Breast epithelium (tissue), 3 donors: ENCODE results near the gene DDX49.

ENCODE experiments used
- CTCF ChIP-seq, 3 donors: fragments of 450-650 bp; IDR thresholded peaks; one replicate each; pipeline ENCODE4 v1.5.1; 2016 to 2017; ENCODE audit warnings: antibody characterized with exemption in 3 of 3, mild to moderate bottlenecking in 3 of 3, moderate library complexity in 3 of 3
- POLR2A ChIP-seq: fragments of 450-650 bp; IDR thresholded peaks from one replicate; pipeline ENCODE4 v1.6.1; 2016; ENCODE audit warnings: antibody characterized with exemption, mild to moderate bottlenecking, moderate library complexity
- POLR2AphosphoS5 ChIP-seq, 3 donors: sonication (generic); formaldehyde crosslinking; IDR thresholded peaks; one replicate each; pipeline ENCODE4 v1.6.1; 2017; ENCODE audit warnings: antibody characterized with exemption in 3 of 3

- TF ChIP-seq POLR2A (no peak), CTCF (IDR thresholded peaks at IDR 0.05) (no peak), POLR2AphosphoS5 (IDR thresholded peaks at IDR 0.05) (no peak)
Observed at GRCh38 chr19:18939163-18939562, 19.6 kb downstream of the DDX49 start.
